SK-N-SH (cell line): ENCODE results near the gene RUVBL1. TPM values are rescaled to one million over a fixed set of nuclear protein-coding genes. Genes with fewer than 3 reads are reported as not detected.

Source experiments
- CTCF ChIA-PET: fragments of 300-600, 350-600 bp; formaldehyde crosslinking; extraction: SDS; loops from one replicate; lab custom pipeline; 2021; lab: Yijun Ruan, JAX
- POLR2A ChIA-PET: fragments of 350-600 bp; sonication (Branson Sonifier 250); formaldehyde crosslinking; extraction: SDS; loops from one replicate; lab custom pipeline; 2020; ENCODE audit warnings: antibody characterized with exemption, inconsistent platforms; lab: Yijun Ruan, JAX
- DNase-seq: peaks from one replicate; pipeline ENCODE4 v3.0.0; 2012
- H2AFZ ChIP-seq: fragments of 200-600 bp; sonication (generic); 2 replicates; pipeline ENCODE4 v1.8.1; 2016; ENCODE audit warnings: antibody characterized with exemption, mild to moderate bottlenecking, low read depth
- H3F3A ChIP-seq: fragments of 200-600 bp; sonication (generic); replicated peaks from 2 replicates; pipeline ENCODE3; 2016; ENCODE audit warnings: antibody characterized with exemption, mild to moderate bottlenecking; ENCODE audit not compliant: insufficient read depth
- H3K27ac ChIP-seq, 2 experiments: fragments of 200-500 bp in 1 of 2; fragments of 200-600 bp in 1 of 2; sonication (Bioruptor generic) in 1 of 2; sonication (generic), shearing (Covaris generic) in 1 of 2; 2 replicates each; pipeline versions ENCODE4 v1.5.1 to v1.6.1; 2014 to 2016; ENCODE audit warnings: low read depth in 2 of 2, inconsistent platforms in 1 of 2, low read length in 1 of 2, mild to moderate bottlenecking in 1 of 2, mixed read lengths in 1 of 2
- H3K27me3 ChIP-seq: fragments of 200-600 bp; sonication (generic), shearing (Covaris generic); 2 replicates; pipeline ENCODE4 v1.6.1; 2016; ENCODE audit warnings: mixed run types; ENCODE audit not compliant: insufficient read depth
- H3K36me3 ChIP-seq, 2 experiments: fragments of 200-500 bp in 1 of 2; fragments of 200-600 bp in 1 of 2; sonication (Bioruptor generic) in 1 of 2; sonication (generic) in 1 of 2; replicated peaks in 1 of 2; 2 replicates each; pipeline versions ENCODE3 to v1.5.1; 2014 to 2016; ENCODE audit warnings: low read length in 1 of 2, mild to moderate bottlenecking in 1 of 2; ENCODE audit not compliant: insufficient read depth in 2 of 2, control insufficient read depth in 1 of 2
- H3K4me1 ChIP-seq, 2 experiments: fragments of 200-500 bp in 1 of 2; fragments of 200-600 bp in 1 of 2; sonication (Bioruptor generic) in 1 of 2; sonication (generic), shearing (Covaris generic) in 1 of 2; 2 replicates each; pipeline versions ENCODE4 v1.5.1 to v1.6.1; 2014 to 2016; ENCODE audit warnings: low read depth in 1 of 2, low read length in 1 of 2, mixed run types in 1 of 2; ENCODE audit not compliant: insufficient read depth in 2 of 2, control insufficient read depth in 1 of 2
- H3K4me2 ChIP-seq: fragments of 200-600 bp; sonication (generic), shearing (Covaris generic); 2 replicates; pipeline ENCODE4 v1.6.1; 2017; ENCODE audit warnings: mixed run types
- H3K4me3 ChIP-seq, 2 experiments: fragments of 200-500 bp in 1 of 2; fragments of 200-600 bp in 1 of 2; sonication (Bioruptor generic) in 1 of 2; sonication (generic), shearing (Covaris generic) in 1 of 2; 2 replicates each; pipeline versions ENCODE4 v1.5.1 to v1.8.1; 2014 to 2016; ENCODE audit warnings: low read depth in 2 of 2, inconsistent platforms in 1 of 2, low read length in 1 of 2, mild to moderate bottlenecking in 1 of 2, mixed read lengths in 1 of 2, moderate library complexity in 1 of 2
- H3K79me2 ChIP-seq: fragments of 200-600 bp; sonication (generic); 2 replicates; pipeline ENCODE4 v1.8.1; 2017; ENCODE audit warnings: mild to moderate bottlenecking; ENCODE audit not compliant: insufficient read depth
- H3K9ac ChIP-seq: fragments of 200-600 bp; sonication (generic); 2 replicates; pipeline ENCODE4 v1.6.1; 2017; ENCODE audit warnings: mixed run types
- H3K9me2 ChIP-seq: fragments of 200-600 bp; sonication (generic); 2 replicates; pipeline ENCODE4 v1.6.1; 2017; ENCODE audit warnings: mixed run types
- H3K9me3 ChIP-seq: fragments of 200-600 bp; sonication (generic); 2 replicates; pipeline ENCODE4 v1.6.1; 2017; ENCODE audit warnings: mixed run types, mild to moderate bottlenecking, moderate library complexity
- H4K20me1 ChIP-seq: fragments of 200-600 bp; sonication (generic); 2 replicates; pipeline ENCODE4 v1.6.1; 2017; ENCODE audit warnings: mild to moderate bottlenecking, mixed run types; ENCODE audit not compliant: insufficient read depth
- CHD2 ChIP-seq: fragments of 150-350 bp; IDR thresholded peaks from 2 replicates; pipeline ENCODE4 v1.6.1; 2018; ENCODE audit warnings: low read length; ENCODE audit not compliant: partially characterized antibody
- CTCF ChIP-seq: fragments of 200-600 bp; sonication (generic); IDR thresholded peaks from 2 replicates; pipeline ENCODE4 v1.6.1; 2017; ENCODE audit warnings: antibody characterized with exemption, mild to moderate bottlenecking, moderate library complexity
- EP300 ChIP-seq, 2 experiments: IDR thresholded peaks; 2 replicates each; pipeline versions ENCODE4 v1.4.0 to v1.6.1; 2012; ENCODE audit warnings: borderline replicate concordance in 1 of 2, low read depth in 1 of 2, low read length in 1 of 2
- FOSL2 ChIP-seq: IDR thresholded peaks from 2 replicates; pipeline ENCODE4 v1.4.0; 2012; ENCODE audit warnings: low read depth, mild to moderate bottlenecking, moderate library complexity, borderline replicate concordance
- IRF3 ChIP-seq: fragments of 150-350 bp; IDR thresholded peaks from 2 replicates; pipeline ENCODE4 v1.6.1; 2016; ENCODE audit warnings: mild to moderate bottlenecking, low read depth, low read length
- JUND ChIP-seq: IDR thresholded peaks from 2 replicates; pipeline ENCODE4 v1.4.0; 2012
- NRF1 ChIP-seq: IDR thresholded peaks from 2 replicates; pipeline ENCODE4 v1.6.1; 2012; ENCODE audit warnings: low read depth, mild to moderate bottlenecking, low read length
- PBX3 ChIP-seq: IDR thresholded peaks from 2 replicates; pipeline ENCODE4; 2012
- POLR2AphosphoS5 ChIP-seq: IDR thresholded peaks from 2 replicates; pipeline ENCODE4 v1.6.1; 2012; ENCODE audit warnings: low read depth, low read length
- RAD21 ChIP-seq: IDR thresholded peaks from 2 replicates; pipeline ENCODE4 v1.6.1; 2012; ENCODE audit warnings: mild to moderate bottlenecking, low read length
- REST ChIP-seq: IDR thresholded peaks from 2 replicates; pipeline ENCODE4 v1.6.1; 2012; ENCODE audit warnings: mild to moderate bottlenecking, low read depth, low read length, moderate library complexity
- RXRA ChIP-seq: IDR thresholded peaks from 2 replicates; pipeline ENCODE4 v1.4.0; 2012; ENCODE audit warnings: low read depth, mild to moderate bottlenecking, borderline replicate concordance
- SIN3A ChIP-seq: IDR thresholded peaks from 2 replicates; pipeline ENCODE4 v1.6.1; 2012; ENCODE audit warnings: low read depth, mild to moderate bottlenecking, low read length, moderate library complexity, borderline replicate concordance
- TAF1 ChIP-seq: IDR thresholded peaks from 2 replicates; pipeline ENCODE4 v1.6.1; 2012; ENCODE audit warnings: low read depth, mild to moderate bottlenecking, low read length, moderate library complexity, borderline replicate concordance
- TCF12 ChIP-seq: IDR thresholded peaks from 2 replicates; pipeline ENCODE4 v1.4.0; 2012
- TEAD4 ChIP-seq: IDR thresholded peaks from 2 replicates; pipeline ENCODE4 v1.4.0; 2012; ENCODE audit warnings: mild to moderate bottlenecking, borderline replicate concordance; ENCODE audit not compliant: insufficient read depth
- USF1 ChIP-seq: IDR thresholded peaks from 2 replicates; pipeline ENCODE4 v1.4.0; 2012; ENCODE audit warnings: low read depth, borderline replicate concordance
- YY1 ChIP-seq: IDR thresholded peaks from 2 replicates; pipeline ENCODE4 v1.4.0; 2012; ENCODE audit warnings: low read depth, mild to moderate bottlenecking
- WGBS: methylation state at CpG from one replicate; pipeline ENCODE4 v1.1.6; 2017; ENCODE audit warnings: low lambda C conversion rate; 5-methylcytosine and 5-hydroxymethylcytosine counted together
- polyA plus RNA-seq, 3 experiments: library from polyadenylated mRNA; depleted of rRNA; stranded (reverse); fragments of >200 nt; gene quantifications; 2 replicates each; pipeline ENCODE4 v1.2.3, GENCODE V29; 2012

RUVBL1 gene
- polyA plus RNA-seq, 1 of the 3 experiments (the other 2 are of a cell fraction), result 140 TPM

GRCh38 chr3:128080323-128081080 lies 43.1 kb downstream of the RUVBL1 start:
- POLR2A ChIA-PET, result no interaction called here
- WGBS, result 56% methylated on average over 6 of the region's 6 CpGs
- H3K9me2 ChIP-seq, result no peaks in the 10 kb centered on the region
- TF ChIP-seq FOSL2 (peak; percentile 81), YY1 (no peak), RXRA (peak; percentile 97), TCF12 (peak; percentile 86), CTCF (no peak), IRF3 (no peak), USF1 (no peak; the same call in 1 of the 2 replicates), TAF1 (no peak), PBX3 (peak; percentile 26), CHD2 (no peak), TEAD4 (peak; percentile 37; the same call in 1 of the 2 replicates), RAD21 (no peak), NRF1 (no peak), EP300 (IDR thresholded peaks at IDR 0.05; ENCODE audit: borderline replicate concordance in 1 of 2, low read depth in 1 of 2, low read length in 1 of 2) (0 out of 4 replicates have a peak, but pooled peaks of 1 of the 2 experiments have one; percentile 50), REST (no peak), SIN3A (0 out of 2 replicates have a peak, but pooled peaks have one; percentile 40), JUND (peak; percentile 92), POLR2AphosphoS5 (peak; percentile 75)
- H3K9me3 ChIP-seq, result no peaks in the 10 kb centered on the region
- H2AFZ ChIP-seq, result no peak overlapping the region
- peaks cover 11% of the 10 kb centered on the region; the same call in 1 of the 2 replicates for H4K20me1 ChIP-seq
- H3K4me1 ChIP-seq, result peaks cover 0 to 18% of the 10 kb centered on the region in 2 experiments; a peak in 3 of 4 replicates
- peak overlapping the region; percentile 39 for H3K4me2 ChIP-seq
- H3K79me2 ChIP-seq, result peaks cover 3% of the 10 kb centered on the region; the same call in 1 of the 2 replicates
- H3K4me3 ChIP-seq, result no peak overlapping the region
- no peaks in the 10 kb centered on the region for H3K27me3 ChIP-seq
- peaks cover 6% of the 10 kb centered on the region for H3F3A ChIP-seq
- DNase-seq, result no peak
- no peak overlapping the region for H3K9ac ChIP-seq
- peak overlapping the region; percentile 39 to 85 for H3K27ac ChIP-seq
- peaks cover 9 to 66% of the 10 kb centered on the region in 2 experiments for H3K36me3 ChIP-seq
- CTCF ChIA-PET, result interaction anchor here (2.8 to 3.8 kb wide), 2 partner anchors 13 to 15 kb away, joined by 9 to 17 read pairs; no protein-coding TSS in a partner anchor
